Smooth muscle cell (in vitro differentiated cells): ENCODE data around the gene ELOVL1. TPM values are rescaled to one million over a fixed set of nuclear protein-coding genes. Genes with fewer than 3 reads are reported as not detected.
"Not testable (repeated sequence)": the region's sequence is repeated elsewhere in the genome, so short reads cannot be mapped to it uniquely, and the experiment has no call there.

Experiments used
- DNase-seq: peaks from one replicate; lab custom pipeline; 2025; ENCODE audit not compliant: unreplicated experiment; lab: John Stamatoyannopoulos, UW
- H2AFZ ChIP-seq: fragments of 200-600 bp; sonication (generic); 2 replicates; pipeline ENCODE4 v1.6.0; 2016; ENCODE audit warnings: antibody characterized with exemption, low read depth, mild to moderate bottlenecking
- H3F3A ChIP-seq: fragments of 200-600 bp; sonication (generic); 2 replicates; pipeline ENCODE4 v1.6.0; 2017; ENCODE audit warnings: antibody characterized with exemption, low read depth
- H3K27ac ChIP-seq: fragments of 200-600 bp; sonication (generic); 2 replicates; pipeline ENCODE4 v1.5.1; 2016; ENCODE audit warnings: low read depth, mild to moderate bottlenecking
- H3K27me3 ChIP-seq: fragments of 200-600 bp; sonication (generic); 2 replicates; pipeline ENCODE4 v1.6.1; 2016; ENCODE audit warnings: low read depth, mild to moderate bottlenecking
- H3K36me3 ChIP-seq: fragments of 200-600 bp; sonication (generic); 2 replicates; pipeline ENCODE4 v1.5.1; 2016; ENCODE audit warnings: low read depth
- H3K4me1 ChIP-seq: fragments of 200-600 bp; sonication (generic); 2 replicates; pipeline ENCODE4 v1.5.1; 2016; ENCODE audit warnings: low read depth
- H3K4me2 ChIP-seq: fragments of 200-600 bp; sonication (generic); 2 replicates; pipeline ENCODE4 v1.6.0; 2016; ENCODE audit warnings: mild to moderate bottlenecking
- H3K4me3 ChIP-seq: fragments of 200-600 bp; sonication (generic); 2 replicates; pipeline ENCODE4 v1.5.1; 2016; ENCODE audit warnings: mild to moderate bottlenecking
- H3K79me2 ChIP-seq: fragments of 200-600 bp; sonication (generic); 2 replicates; pipeline ENCODE4 v1.6.0; 2016; ENCODE audit warnings: low read depth, mild to moderate bottlenecking
- H3K9ac ChIP-seq: fragments of 200-600 bp; sonication (generic); 2 replicates; pipeline ENCODE4 v1.6.0; 2016; ENCODE audit warnings: low read depth
- H3K9me3 ChIP-seq: fragments of 200-600 bp; sonication (generic); replicated peaks from 2 replicates; pipeline ENCODE4 v1.5.1; 2016; ENCODE audit warnings: low read depth
- H4K20me1 ChIP-seq: fragments of 200-600 bp; sonication (generic); 2 replicates; pipeline ENCODE4 v1.6.0; 2016; ENCODE audit warnings: low read depth
- CTCF ChIP-seq: fragments of 200-600 bp; sonication (generic); IDR thresholded peaks from 2 replicates; pipeline ENCODE4 v1.5.1; 2017; ENCODE audit warnings: borderline replicate concordance, mild to moderate bottlenecking, antibody characterized with exemption; ENCODE audit not compliant: insufficient read depth, poor library complexity, severe bottlenecking
- WGBS: methylation state at CpG from one replicate; pipeline ENCODE4 v1.1.7; 2016; ENCODE audit warnings: low lambda C conversion rate; 5-methylcytosine and 5-hydroxymethylcytosine counted together
- polyA plus RNA-seq: library from polyadenylated mRNA; unstranded; fragments of >200 nt; fragmentation: Nextera tagmentation; extraction: Ambion mirVana; gene quantifications from 2 replicates; pipeline ENCODE4 v1.2.1, GENCODE V29; 2016
- total RNA-seq: library from RNA; depleted of rRNA; stranded (reverse); fragments of >200 nt; gene quantifications from 2 replicates; pipeline ENCODE4 v1.2.3, GENCODE V29; 2014

ELOVL1 gene
- total and polyA plus RNA-seq, 2 experiments from 2014 or later: 101 to 109 TPM

GRCh38 chr1:43370564-43370963 lies 2.8 kb upstream of the ELOVL1 start:
- Histone ChIP-seq H3K4me2 (no peak overlapping the region), H3F3A (peaks cover 34% of the 10 kb centered on the region), H4K20me1 (peaks cover 14% of the 10 kb centered on the region), H3K9me3 (no peaks in the 10 kb centered on the region), H3K27me3 (no peaks in the 10 kb centered on the region), H3K4me1 (peaks cover 14% of the 10 kb centered on the region), H3K4me3 (no peak overlapping the region), H2AFZ (no peak overlapping the region), H3K9ac (no peak overlapping the region), H3K79me2 (peaks cover 26% of the 10 kb centered on the region), H3K27ac (no peak overlapping the region), H3K36me3 (no peaks in the 10 kb centered on the region)
- DNase-seq: no peak
- WGBS: 81% methylated on average over 4 of the region's 4 CpGs
- TF ChIP-seq CTCF: no peak

- H3K36me3 ChIP-seq, H3K4me2 ChIP-seq, DNase-seq, H2AFZ ChIP-seq, H3K27me3 ChIP-seq, H3K9me3 ChIP-seq, H3K9ac ChIP-seq, H3K27ac ChIP-seq, H3K4me3 ChIP-seq: not testable (repeated sequence)
- Histone ChIP-seq H3K79me2 (peaks cover 26% of the 10 kb centered on the region), H3F3A (peaks cover 34% of the 10 kb centered on the region), H3K4me1 (peaks cover 14% of the 10 kb centered on the region), H4K20me1 (peaks cover 22% of the 10 kb centered on the region)
- 95% methylated on average over 6 of the region's 6 CpGs for WGBS
Measured at GRCh38 chr1:43369779-43370178, 2.0 kb upstream of the ELOVL1 start.

GRCh38 chr1:43368646-43369020 lies 822 bp upstream of the ELOVL1 start:
- no peak for TF ChIP-seq CTCF
- Histone ChIP-seq H3K27ac (peak overlapping the region; percentile 73), H3K4me3 (peak overlapping the region; percentile 70), H2AFZ (no peak overlapping the region), H3K4me2 (peak overlapping the region; percentile 95), H3K36me3 (no peaks in the 10 kb centered on the region), H3K9me3 (no peaks in the 10 kb centered on the region), H3K9ac (peak overlapping the region; percentile 24), H3K27me3 (no peaks in the 10 kb centered on the region), H3K4me1 (peaks cover 14% of the 10 kb centered on the region), H3K79me2 (peaks cover 26% of the 10 kb centered on the region), H3F3A (peaks cover 24% of the 10 kb centered on the region), H4K20me1 (peaks cover 25% of the 10 kb centered on the region)
- WGBS: 23% methylated on average over 6 of the region's 6 CpGs
- DNase-seq: no peak

- Histone ChIP-seq H3K4me3 (peak overlapping the region; percentile 70), H3F3A (peaks cover 14% of the 10 kb centered on the region), H3K9me3 (no peaks in the 10 kb centered on the region), H4K20me1 (peaks cover 25% of the 10 kb centered on the region), H3K36me3 (no peaks in the 10 kb centered on the region), H3K4me1 (peaks cover 14% of the 10 kb centered on the region), H3K27ac (peak overlapping the region; percentile 50), H3K79me2 (peaks cover 26% of the 10 kb centered on the region), H3K4me2 (peak overlapping the region; percentile 95), H2AFZ (no peak overlapping the region), H3K9ac (peak overlapping the region; percentile 30), H3K27me3 (no peaks in the 10 kb centered on the region)
- no peak for TF ChIP-seq CTCF
- WGBS: 4% methylated on average over 29 of the region's 48 CpGs
- no peak for DNase-seq
Measured at GRCh38 chr1:43367026-43367903, 546 bp downstream of the ELOVL1 start.
